GM19240 (cell line): ENCODE results near the gene KCNQ1OT1.

Experiments
- DNase-seq: peaks from one replicate; pipeline ENCODE4 v3.0.0; 2011; ENCODE audit warnings: low spot score; ENCODE audit not compliant: insufficient read length

Gene KCNQ1OT1

GRCh38 chr11:2559527-2560311 is 140.1 kb downstream of the KCNQ1OT1 start:
- DNase-seq: no peak

- DNase-seq: no peak
These were observed 140.8 kb downstream of the KCNQ1OT1 start for GRCh38 chr11:2558861-2559526.

GRCh38 chr11:2558397-2558796 is 141.4 kb downstream of the KCNQ1OT1 start:
- no peak for DNase-seq
